GM12878 (cell line): ENCODE results near the gene TNFRSF11A.

Experiments used
- IKZF1 ChIP-seq: fragments of 450-650 bp; conservative IDR thresholded peaks from 2 replicates; pipeline ENCODE4 v1.6.1; 2017; ENCODE audit warnings: antibody characterized with exemption, mild to moderate bottlenecking
- MXI1 ChIP-seq: fragments of 150-350 bp; IDR thresholded peaks from 2 replicates; pipeline ENCODE4 v1.6.1; 2011; ENCODE audit warnings: low read depth, mild to moderate bottlenecking, inconsistent platforms, low read length, improper control_type of control experiment
- POLR2AphosphoS2 ChIP-seq: IDR thresholded peaks from 2 replicates; pipeline ENCODE4 v1.6.1; 2011; ENCODE audit warnings: low read depth, mild to moderate bottlenecking, low read length, improper control_type of control experiment, moderate library complexity
- RBBP5 ChIP-seq: fragments of 200-600 bp; sonication (generic); conservative IDR thresholded peaks from 2 replicates; pipeline ENCODE4 v1.6.1; 2016
- TBL1XR1 ChIP-seq: IDR thresholded peaks from 2 replicates; pipeline ENCODE4 v1.6.1; 2012; ENCODE audit warnings: low read depth, low read length, improper control_type of control experiment
- TCF7 ChIP-seq: IDR thresholded peaks from 2 replicates; pipeline ENCODE4 v1.6.1; 2014; ENCODE audit warnings: antibody characterized with exemption, borderline replicate concordance
- USF2 ChIP-seq: IDR thresholded peaks from 2 replicates; pipeline ENCODE4 v1.6.1; 2011; ENCODE audit warnings: low read depth, low read length, improper control_type of control experiment, borderline replicate concordance
- ZNF24 ChIP-seq: fragments of 450-650 bp; IDR thresholded peaks from 2 replicates; pipeline ENCODE4 v1.6.1; 2017; ENCODE audit warnings: antibody characterized with exemption, mild to moderate bottlenecking
- TF ChIP-seq, protein P1 (sequence below), 3 experiments: IDR thresholded peaks in 2 of 3; conservative IDR thresholded peaks in 1 of 3; 2 replicates each; pipeline ENCODE4 v1.5.1; 2011; ENCODE audit warnings: low read depth in 3 of 3, low read length in 3 of 3, mild to moderate bottlenecking in 3 of 3, control low read depth in 2 of 3, moderate library complexity in 2 of 3, inconsistent platforms in 1 of 3, mixed read lengths in 1 of 3; ENCODE audit not compliant: control insufficient read depth in 2 of 3, insufficient read depth in 1 of 3; ENCODE audit errors: extremely low read depth in 1 of 3
- TF ChIP-seq, protein P2 (sequence below): IDR thresholded peaks from 2 replicates; pipeline ENCODE4 v1.6.1; 2012; ENCODE audit warnings: low read depth, low read length, improper control_type of control experiment

DNA sequence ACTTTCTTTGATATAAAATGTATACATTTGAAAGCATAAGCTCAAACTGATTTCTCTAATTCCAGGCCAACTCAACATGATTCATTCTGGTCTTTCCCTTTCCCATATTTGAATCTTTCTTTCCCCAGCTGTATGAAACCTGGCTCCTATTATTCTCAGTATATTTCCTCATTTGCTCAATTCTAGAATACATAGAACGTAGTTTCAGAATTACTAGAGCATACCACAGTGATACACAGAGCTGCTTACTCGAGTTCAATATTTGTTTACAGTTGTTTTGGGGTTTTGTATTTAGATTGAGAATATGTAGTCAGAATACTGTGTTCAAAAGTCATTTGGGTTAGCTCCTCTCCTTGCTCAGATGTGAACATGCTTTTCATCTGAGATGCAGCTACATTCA lies 43.0 kb downstream of the TNFRSF11A start:
- TF ChIP-seq ZNF24 (no peak), RBBP5 (no peak), MXI1 (no peak), TCF7 (no peak), USF2 (no peak), TBL1XR1 (no peak), POLR2AphosphoS2 (no peak), IKZF1 (peak; percentile 74)
- TF ChIP-seq, protein P1, sequence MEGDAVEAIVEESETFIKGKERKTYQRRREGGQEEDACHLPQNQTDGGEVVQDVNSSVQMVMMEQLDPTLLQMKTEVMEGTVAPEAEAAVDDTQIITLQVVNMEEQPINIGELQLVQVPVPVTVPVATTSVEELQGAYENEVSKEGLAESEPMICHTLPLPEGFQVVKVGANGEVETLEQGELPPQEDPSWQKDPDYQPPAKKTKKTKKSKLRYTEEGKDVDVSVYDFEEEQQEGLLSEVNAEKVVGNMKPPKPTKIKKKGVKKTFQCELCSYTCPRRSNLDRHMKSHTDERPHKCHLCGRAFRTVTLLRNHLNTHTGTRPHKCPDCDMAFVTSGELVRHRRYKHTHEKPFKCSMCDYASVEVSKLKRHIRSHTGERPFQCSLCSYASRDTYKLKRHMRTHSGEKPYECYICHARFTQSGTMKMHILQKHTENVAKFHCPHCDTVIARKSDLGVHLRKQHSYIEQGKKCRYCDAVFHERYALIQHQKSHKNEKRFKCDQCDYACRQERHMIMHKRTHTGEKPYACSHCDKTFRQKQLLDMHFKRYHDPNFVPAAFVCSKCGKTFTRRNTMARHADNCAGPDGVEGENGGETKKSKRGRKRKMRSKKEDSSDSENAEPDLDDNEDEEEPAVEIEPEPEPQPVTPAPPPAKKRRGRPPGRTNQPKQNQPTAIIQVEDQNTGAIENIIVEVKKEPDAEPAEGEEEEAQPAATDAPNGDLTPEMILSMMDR (IDR thresholded peaks at IDR 0.05 in 2 of 3, conservative IDR thresholded peaks at IDR 0.05 in 1 of 3; ENCODE audit: control insufficient read depth in 2 of 3, extremely low read depth in 1 of 3, insufficient read depth in 1 of 3, low read depth in 3 of 3, low read length in 3 of 3) = no peak
- TF ChIP-seq, protein P2, sequence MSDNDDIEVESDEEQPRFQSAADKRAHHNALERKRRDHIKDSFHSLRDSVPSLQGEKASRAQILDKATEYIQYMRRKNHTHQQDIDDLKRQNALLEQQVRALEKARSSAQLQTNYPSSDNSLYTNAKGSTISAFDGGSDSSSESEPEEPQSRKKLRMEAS = no peak
